GM12891 (cell line): ENCODE data around the gene GOLGA6A.
"Not testable (repeated sequence)": the region's sequence is repeated elsewhere in the genome, so short reads cannot be mapped to it uniquely, and the experiment has no call there.

ENCODE experiments used
- DNase-seq: peaks from one replicate; pipeline ENCODE4 v3.0.0; 2011; ENCODE audit warnings: low spot score; ENCODE audit not compliant: insufficient read length
- FAIRE-seq: peaks from 2 replicates; lab custom pipeline; 2011; peaks lifted over from hg19 to GRCh38; lab: Jason Lieb, UNC
- PAX5 ChIP-seq: IDR thresholded peaks from 2 replicates; pipeline ENCODE4 v1.6.1; 2011; ENCODE audit warnings: low read length, moderate library complexity, mild to moderate bottlenecking; ENCODE audit not compliant: insufficient read depth, severe bottlenecking
- POLR2A ChIP-seq: IDR thresholded peaks from 2 replicates; pipeline ENCODE4 v1.6.1; 2011; ENCODE audit warnings: low read depth, low read length, control low read depth
- POLR2AphosphoS5 ChIP-seq: IDR thresholded peaks from 2 replicates; pipeline ENCODE4 v1.6.1; 2011; ENCODE audit warnings: low read depth, low read length, control low read depth
- POU2F2 ChIP-seq: IDR thresholded peaks from 2 replicates; pipeline ENCODE4 v1.6.1; 2011; ENCODE audit warnings: low read depth, mild to moderate bottlenecking, control low read depth, low read length, moderate library complexity
- SPI1 ChIP-seq: IDR thresholded peaks from 2 replicates; pipeline ENCODE4 v1.6.1; 2011; ENCODE audit warnings: low read depth, low read length, control low read depth
- TAF1 ChIP-seq: IDR thresholded peaks from 2 replicates; pipeline ENCODE4 v1.6.1; 2011; ENCODE audit warnings: low read depth, low read length, control low read depth

The GOLGA6A gene

DNA sequence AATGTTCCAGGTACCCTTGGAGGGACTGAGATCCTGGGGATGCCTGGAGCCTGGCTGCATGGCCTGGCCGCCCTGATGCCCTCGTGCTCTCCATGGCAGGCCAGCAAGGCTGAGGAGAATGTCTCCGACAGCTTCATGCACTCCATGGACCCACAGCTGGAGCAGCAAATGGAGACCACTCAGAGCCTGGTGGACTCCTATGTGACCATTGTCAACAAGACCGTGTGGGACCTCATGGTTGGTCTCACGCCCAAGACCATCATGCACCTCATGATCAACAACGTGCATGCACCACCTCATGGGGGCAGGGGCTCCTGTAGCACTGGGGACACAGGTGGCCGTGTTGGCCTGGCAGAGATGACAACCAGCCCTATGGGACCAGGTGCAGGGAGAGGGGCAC is 19.7 kb downstream of the GOLGA6A start:
- TF ChIP-seq POLR2AphosphoS5 = no peak
- no peak for TF ChIP-seq POU2F2
- TF ChIP-seq SPI1 = no peak
- TF ChIP-seq PAX5 = no peak
- TF ChIP-seq TAF1 = no peak
- TF ChIP-seq POLR2A = no peak
- FAIRE-seq = no peak
- DNase-seq = no peak

DNA sequence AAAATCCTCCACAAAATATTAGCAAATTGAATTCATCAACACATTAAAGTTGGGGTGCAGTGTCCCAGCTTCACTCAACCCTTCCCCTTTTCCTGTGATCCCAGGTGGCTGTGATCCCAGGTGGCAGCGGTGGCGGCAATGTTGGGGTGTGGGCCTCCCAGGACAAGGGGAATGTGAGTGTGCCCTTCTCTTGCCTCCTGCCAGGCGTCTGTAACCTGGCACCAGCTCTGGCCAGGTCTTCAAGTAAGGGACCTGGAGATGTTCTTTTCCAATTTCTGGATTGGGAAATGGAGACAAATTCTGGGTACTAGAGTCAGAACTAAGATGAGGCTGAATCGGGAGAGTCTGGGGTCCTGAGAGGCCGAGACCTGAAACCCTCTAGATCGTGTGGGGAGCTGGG is 20.1 kb downstream of the GOLGA6A start:
- FAIRE-seq (no peak), DNase-seq (no peak)
- TF ChIP-seq POLR2AphosphoS5 (no peak), SPI1 (no peak), POLR2A (no peak), PAX5 (no peak), POU2F2 (no peak)

DNA sequence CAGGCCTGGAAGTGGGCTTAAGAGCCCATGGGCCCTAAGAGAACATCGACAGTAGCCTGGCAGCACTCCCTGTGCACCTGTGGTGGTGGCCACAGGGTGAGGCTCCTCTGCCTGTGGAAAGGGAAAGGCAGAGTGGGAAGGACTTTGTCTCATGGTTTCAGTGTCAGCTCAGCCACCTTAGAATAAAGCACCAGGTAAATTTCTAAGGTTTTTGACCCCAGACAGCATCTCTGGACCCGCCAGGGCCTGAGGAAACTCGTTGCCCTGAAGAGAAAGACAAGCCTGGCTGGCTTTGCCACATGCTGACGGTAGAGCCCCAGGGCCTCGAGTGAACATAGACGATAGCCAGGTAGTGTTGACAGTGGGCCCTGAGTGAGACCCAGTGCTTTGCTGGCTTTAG is 22.1 kb downstream of the GOLGA6A start:
- DNase-seq = no peak
- no peak for TF ChIP-seq TAF1
- no peak for TF ChIP-seq POLR2A
- no peak for TF ChIP-seq POU2F2
- no peak for TF ChIP-seq SPI1
- no peak for TF ChIP-seq POLR2AphosphoS5
- no peak for TF ChIP-seq PAX5
- no peak for FAIRE-seq

DNA sequence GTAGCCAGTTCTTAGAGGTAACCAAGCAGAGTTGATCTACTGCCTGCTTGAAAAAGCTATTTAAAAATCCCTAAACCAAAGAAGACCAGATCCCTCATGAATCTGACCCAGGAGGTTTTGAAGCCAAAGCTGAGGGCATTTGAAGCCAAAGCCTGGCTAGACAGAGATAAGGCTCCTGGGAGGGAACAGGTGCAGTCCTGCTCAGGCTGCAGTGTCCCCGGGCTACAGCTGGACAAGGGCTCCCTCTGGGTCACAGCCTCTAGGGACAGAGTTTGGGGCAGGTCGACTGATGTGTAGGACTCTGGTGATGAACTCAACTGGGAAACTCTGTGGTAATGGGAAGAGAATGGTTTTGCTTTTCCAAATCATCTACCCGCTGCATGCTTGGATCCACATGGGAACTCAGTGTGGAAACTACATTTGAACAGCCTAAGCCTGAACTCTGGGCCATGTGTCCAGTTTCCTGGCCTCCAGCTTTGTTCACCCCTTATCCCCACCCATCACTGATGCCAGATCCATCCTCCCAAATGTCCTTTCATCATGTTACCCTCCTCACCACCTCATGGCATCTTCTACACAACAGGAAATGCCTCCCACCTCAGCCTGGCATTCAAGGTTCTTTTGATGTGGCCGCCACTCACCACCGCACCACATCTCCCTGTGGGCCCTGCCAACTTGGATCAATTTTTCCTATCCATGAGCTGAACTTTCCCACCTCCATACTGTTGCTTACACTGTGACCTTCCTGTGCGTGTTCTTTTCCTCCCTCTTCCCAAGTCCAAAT is 23.1 kb downstream of the GOLGA6A start:
- not testable (repeated sequence) for DNase-seq, FAIRE-seq

DNA sequence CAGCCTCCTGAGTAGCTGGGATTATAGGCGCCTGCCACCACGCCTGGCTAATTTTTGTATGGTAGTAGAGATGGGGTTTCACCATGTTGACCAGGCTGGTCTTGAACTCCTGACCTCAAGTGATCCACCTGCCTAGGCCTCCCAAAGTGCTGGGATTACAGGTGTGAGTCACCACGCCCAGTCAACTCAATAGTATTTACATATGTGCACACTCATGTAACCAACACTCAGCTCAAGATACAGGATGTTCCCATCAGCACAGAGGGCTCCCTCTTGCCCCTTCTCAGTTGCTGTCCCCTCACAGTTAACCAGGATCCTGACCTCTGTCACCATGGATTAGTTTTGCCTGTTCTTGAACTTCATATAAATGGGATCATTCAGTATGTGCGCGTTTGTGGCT is 26.0 kb downstream of the GOLGA6A start:
- FAIRE-seq = not testable (repeated sequence)

DNA sequence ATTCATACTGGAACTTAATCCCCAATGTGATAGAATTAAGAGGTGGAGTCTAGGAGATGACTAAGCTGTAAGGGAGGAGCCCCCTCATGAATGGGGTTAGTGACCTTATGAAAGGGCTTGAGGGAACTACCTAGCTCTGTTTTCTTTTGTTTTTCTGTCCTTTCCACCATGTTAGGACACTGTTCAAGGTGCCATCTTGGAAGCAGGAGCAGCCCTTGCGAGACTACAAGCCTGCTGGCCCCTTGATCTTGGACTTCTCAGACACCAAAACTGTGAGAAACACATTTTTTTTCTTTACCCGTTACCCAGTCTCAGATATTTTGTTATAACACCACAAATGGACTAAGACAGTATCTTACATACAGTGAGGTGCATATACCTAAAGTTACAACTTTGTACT is 26.5 kb downstream of the GOLGA6A start:
- TF ChIP-seq POLR2A = no peak
- TF ChIP-seq POLR2AphosphoS5 = no peak
- TF ChIP-seq POU2F2 = no peak
- TF ChIP-seq SPI1 = no peak
- no peak for TF ChIP-seq PAX5
- no peak for TF ChIP-seq TAF1
- DNase-seq (no peak), FAIRE-seq (no peak)

More for the DNA sequence above, 26.0 kb downstream of the GOLGA6A start:
- DNase-seq = not testable (repeated sequence)

DNA sequence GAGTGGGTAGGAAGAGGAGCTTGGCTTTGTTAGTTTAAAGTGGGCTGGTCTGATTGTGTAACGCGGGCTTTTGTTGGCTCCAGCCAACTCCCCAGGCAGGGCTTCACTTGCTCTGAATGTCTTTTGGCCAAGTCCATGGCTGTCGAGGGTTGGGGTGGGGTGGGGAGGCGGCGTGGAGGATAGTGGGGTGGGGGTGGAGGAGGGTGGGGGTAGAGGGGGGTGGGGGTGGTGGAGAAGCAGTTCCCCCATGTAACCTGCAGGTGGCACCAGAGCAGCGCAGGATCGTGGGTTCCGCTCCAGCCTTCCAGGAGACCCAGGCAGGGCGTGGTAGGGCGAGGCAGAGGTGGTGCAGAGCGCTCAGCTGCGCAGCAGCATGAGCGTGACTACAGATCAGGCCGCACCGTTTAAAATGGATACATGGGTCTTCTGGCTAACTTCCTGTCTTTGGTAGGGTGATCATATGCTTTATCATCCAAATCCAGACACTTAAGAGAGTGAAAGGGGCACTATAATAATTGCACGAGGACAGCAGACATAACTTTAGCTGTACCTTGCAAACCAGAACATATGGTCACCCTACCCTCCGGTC is 28.3 kb downstream of the GOLGA6A start:
- no peak for TF ChIP-seq POLR2A
- TF ChIP-seq POU2F2 = no peak
- TF ChIP-seq TAF1 = no peak
- no peak for TF ChIP-seq SPI1
- FAIRE-seq = peak; percentile 76
- peak; percentile 68 for DNase-seq

DNA sequence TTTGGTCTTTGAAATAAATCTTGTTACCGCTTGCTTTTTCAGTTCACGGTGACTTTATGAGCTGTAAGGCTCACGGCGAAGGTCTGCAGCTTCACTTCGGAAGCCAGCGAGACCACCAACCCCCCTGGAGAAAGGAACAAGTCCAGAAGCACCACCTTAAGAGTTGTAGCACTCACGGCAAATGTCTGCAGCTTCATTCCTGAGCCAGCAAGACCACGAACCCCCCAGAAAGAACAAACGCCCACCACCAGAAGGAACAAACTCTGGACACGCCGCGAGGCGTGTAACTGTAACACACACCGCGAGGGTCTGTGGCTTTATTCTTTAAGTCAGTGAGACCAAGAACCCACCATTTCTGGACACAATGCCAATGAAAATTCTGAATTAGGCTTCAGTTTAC is 28.8 kb downstream of the GOLGA6A start:
- TF ChIP-seq PAX5 (no peak), POLR2AphosphoS5 (no peak), POU2F2 (no peak)
- no peak for FAIRE-seq
- no peak for DNase-seq

DNA sequence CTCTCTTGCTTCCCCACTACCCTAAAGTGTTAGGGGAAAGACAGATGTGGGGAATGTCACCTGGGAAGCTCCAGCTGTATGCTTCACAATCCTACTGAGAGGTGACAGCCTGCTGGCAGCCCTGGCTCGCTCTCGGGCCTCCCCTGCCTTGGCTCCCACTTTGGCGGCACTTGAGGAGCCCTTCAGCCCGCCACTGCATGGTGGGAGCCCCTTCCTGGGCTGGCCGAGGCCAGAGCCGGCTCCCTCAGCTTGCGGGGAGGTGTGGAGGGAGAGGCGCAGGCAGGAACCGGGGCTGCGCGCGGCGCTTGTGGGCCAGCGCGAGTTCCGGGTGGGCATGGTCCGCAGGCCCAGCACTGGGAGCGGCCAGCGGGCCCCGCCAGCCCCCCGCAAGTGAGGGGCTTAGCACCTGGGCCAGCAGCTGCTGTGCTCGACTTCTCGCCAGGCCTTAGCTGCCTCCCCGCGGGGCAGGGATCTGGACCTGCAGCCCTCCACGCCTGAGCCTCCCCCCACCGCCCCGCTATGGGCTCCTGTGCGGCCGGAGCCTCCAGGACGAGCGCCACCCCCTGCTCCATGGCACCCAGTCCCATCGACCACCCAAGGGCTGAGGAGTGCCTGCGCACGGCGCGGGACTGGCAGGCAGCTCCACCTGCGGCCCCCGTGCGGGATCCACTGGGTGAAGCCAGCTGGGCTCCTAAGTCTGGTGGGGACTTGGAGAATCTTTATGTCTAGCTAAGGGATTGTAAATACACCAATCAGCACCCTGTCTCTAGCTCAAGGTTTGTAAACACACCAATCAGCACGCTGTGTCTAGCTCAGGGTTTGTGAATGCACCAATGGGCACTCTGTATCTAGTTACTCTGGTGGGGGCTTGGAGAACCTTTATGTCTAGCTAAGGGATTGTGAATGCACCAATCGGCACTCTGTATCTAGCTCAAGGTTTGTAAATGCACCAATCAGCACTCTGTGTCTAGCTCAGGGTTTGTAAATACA is 29.8 kb downstream of the GOLGA6A start:
- not testable (repeated sequence) for DNase-seq, FAIRE-seq

DNA sequence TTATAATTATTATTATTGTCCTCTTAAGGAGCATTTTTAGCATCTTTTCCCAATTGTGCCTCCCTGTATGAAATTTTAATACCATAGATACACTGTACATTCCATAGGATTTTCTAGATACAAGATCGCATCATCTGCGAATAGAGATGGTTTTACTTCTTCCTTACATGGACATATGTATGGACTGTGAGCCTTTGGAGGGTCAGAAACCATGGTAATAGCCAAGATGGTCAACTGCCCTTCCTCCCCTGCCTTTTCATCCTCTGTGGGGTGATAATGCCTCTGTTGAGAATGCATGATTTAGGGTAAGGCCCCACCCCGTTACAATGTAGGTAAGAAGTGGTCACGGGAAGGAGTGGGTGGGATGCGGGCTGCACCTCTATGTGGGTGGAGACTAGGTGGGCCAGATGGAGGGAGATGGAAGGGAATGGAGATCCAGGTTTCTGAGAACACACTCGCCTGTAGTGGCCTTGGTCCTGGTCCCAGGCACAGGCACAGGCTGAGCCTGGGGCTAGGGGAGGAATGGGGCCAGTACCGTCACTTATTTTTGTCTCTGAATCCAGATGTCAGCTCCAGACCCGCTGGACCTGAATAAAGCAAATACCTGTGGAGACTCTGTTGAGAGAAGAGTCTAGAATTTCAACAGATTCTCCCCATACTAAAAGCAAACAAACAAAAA is 31.7 kb downstream of the GOLGA6A start:
- no peak for FAIRE-seq
- no peak for DNase-seq

DNA sequence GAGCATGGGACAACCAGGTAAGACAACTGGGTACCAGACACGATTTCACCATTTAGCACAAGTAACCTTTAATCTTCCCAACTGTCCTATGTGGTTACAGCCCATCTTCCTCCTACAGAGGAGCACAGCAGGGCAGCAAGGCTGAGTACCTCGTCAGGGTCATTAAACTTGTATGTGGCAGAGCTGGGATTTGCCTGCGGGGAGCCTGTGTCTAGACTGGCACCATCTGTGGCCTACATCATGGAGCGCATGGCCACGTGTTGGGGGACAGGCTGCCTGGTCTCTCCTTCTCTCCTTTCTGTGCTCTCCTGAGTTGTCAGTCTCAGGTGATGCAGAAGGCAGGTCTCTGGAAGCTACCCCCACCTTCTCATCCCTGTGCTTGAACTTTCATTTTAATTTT is 32.2 kb downstream of the GOLGA6A start:
- TF ChIP-seq SPI1 (no peak), POLR2AphosphoS5 (no peak), POU2F2 (no peak), PAX5 (no peak), TAF1 (no peak), POLR2A (no peak)
- no peak for DNase-seq
- FAIRE-seq = no peak

More for the DNA sequence above, 31.7 kb downstream of the GOLGA6A start:
- TF ChIP-seq POLR2A (no peak), SPI1 (no peak)
